ENCODE data around the gene TACC2. TPM values are rescaled to one million over a fixed set of nuclear protein-coding genes. Genes with fewer than 3 reads are reported as not detected.
"Not testable (repeated sequence)": the region's sequence is repeated elsewhere in the genome, so short reads cannot be mapped to it uniquely, and the experiment has no call there.

Gene TACC2
- total RNA-seq, 1 experiment from 2014 or later, result 15.8 TPM

GRCh38 chr10:122093076-122093475, 104.1 kb downstream of the TACC2 start:
- no peaks in the 10 kb centered on the region for H3K9me2 ChIP-seq (ENCODE audit: insufficient read depth)
- no peaks in the 10 kb centered on the region for H3K79me2 ChIP-seq (ENCODE audit: low read depth)
- ChIA-PET POLR2A (ENCODE audit: unreplicated experiment) (no interaction called here), CTCF (interaction anchor here (0.7 kb wide), 1 partner anchor 19 kb away, joined by 4 read pairs; no protein-coding TSS in a partner anchor)
- H3F3A ChIP-seq (ENCODE audit: insufficient read depth, low read depth), result peaks cover 5% of the 10 kb centered on the region; the same call in 1 of the 2 replicates
- TF ChIP-seq CTCF (conservative IDR thresholded peaks at IDR 0.05) (no peak), EZH2 (IDR thresholded peaks at IDR 0.05; ENCODE audit: low read depth) (no peak)
- H3K4me1 ChIP-seq (replicated peaks; ENCODE audit: insufficient read depth), result peaks cover 20% of the 10 kb centered on the region
- H2AFZ ChIP-seq, result no peak overlapping the region
- no peaks in the 10 kb centered on the region for H3K36me3 ChIP-seq (ENCODE audit: low read depth)
- DNase-seq, result no peak
- no TSS peak for BruUV-seq (replicated peaks)
- no peak overlapping the region for H3K4me3 ChIP-seq
- intact Hi-C loops (cut with micrococcal nuclease; ENCODE audit: unreplicated experiment), result no loop called here
- no peak overlapping the region for H3K4me2 ChIP-seq
- H3K27me3 ChIP-seq (ENCODE audit: insufficient read depth, low read depth), result no peaks in the 10 kb centered on the region
- H3K9me3 ChIP-seq (ENCODE audit: insufficient read depth, low read depth), result no peaks in the 10 kb centered on the region
- no peak overlapping the region for H3K27ac ChIP-seq
- no peaks in the 10 kb centered on the region for H4K20me1 ChIP-seq (ENCODE audit: insufficient read depth)

- H3K79me2 ChIP-seq (ENCODE audit: low read depth); H3K36me3 ChIP-seq (ENCODE audit: low read depth); H3K4me1 ChIP-seq (replicated peaks; ENCODE audit: insufficient read depth); intact Hi-C loops (cut with micrococcal nuclease; ENCODE audit: unreplicated experiment); H3K9me3 ChIP-seq (ENCODE audit: insufficient read depth, low read depth); H3K27me3 ChIP-seq (ENCODE audit: insufficient read depth, low read depth); H4K20me1 ChIP-seq (ENCODE audit: insufficient read depth); DNase-seq; H3K9me2 ChIP-seq (ENCODE audit: insufficient read depth); H3K4me3 ChIP-seq; H3K4me2 ChIP-seq; H3K27ac ChIP-seq; H3F3A ChIP-seq (ENCODE audit: insufficient read depth, low read depth); H2AFZ ChIP-seq; BruUV-seq (replicated peaks): not testable (repeated sequence)
- POLR2A ChIA-PET (ENCODE audit: unreplicated experiment), result interaction anchor here (0.6 to 0.7 kb wide), 2 partner anchors 87 to 160 kb away, joined by 7 to 8 read pairs; no protein-coding TSS in a partner anchor
- CTCF ChIA-PET, result interaction anchor here (0.7 kb wide), 1 partner anchor 44 kb away, joined by 8 read pairs; no protein-coding TSS in a partner anchor
Observed at GRCh38 chr10:122096181-122096580, 107.2 kb downstream of the TACC2 start.

- no peaks in the 10 kb centered on the region for H3K9me3 ChIP-seq (ENCODE audit: insufficient read depth, low read depth)
- no peaks in the 10 kb centered on the region for H3F3A ChIP-seq (ENCODE audit: insufficient read depth, low read depth)
- no peak overlapping the region for H2AFZ ChIP-seq
- no peaks in the 10 kb centered on the region for H4K20me1 ChIP-seq (ENCODE audit: insufficient read depth)
- DNase-seq, result no peak
- H3K4me1 ChIP-seq (replicated peaks; ENCODE audit: insufficient read depth), result no peaks in the 10 kb centered on the region; the same call in 1 of the 2 replicates
- CTCF ChIA-PET, result interaction anchor here (0.7 kb wide), 1 partner anchor 45 kb away, joined by 8 read pairs; no protein-coding TSS in a partner anchor
- H3K79me2 ChIP-seq (ENCODE audit: low read depth), result no peaks in the 10 kb centered on the region
- POLR2A ChIA-PET (ENCODE audit: unreplicated experiment), result interaction anchor here (0.6 to 0.7 kb wide), 2 partner anchors 86 to 161 kb away, joined by 7 to 8 read pairs; no protein-coding TSS in a partner anchor
- H3K36me3 ChIP-seq (ENCODE audit: low read depth), result no peaks in the 10 kb centered on the region
- no peak overlapping the region for H3K27ac ChIP-seq
- BruUV-seq (replicated peaks), result no TSS peak
- no peaks in the 10 kb centered on the region for H3K27me3 ChIP-seq (ENCODE audit: insufficient read depth, low read depth)
- no peak overlapping the region for H3K4me2 ChIP-seq
- no peaks in the 10 kb centered on the region for H3K9me2 ChIP-seq (ENCODE audit: insufficient read depth)
- no peak for TF ChIP-seq EZH2 (IDR thresholded peaks at IDR 0.05; ENCODE audit: low read depth)
- TF ChIP-seq CTCF (conservative IDR thresholded peaks at IDR 0.05), result no peak
- no peak overlapping the region for H3K4me3 ChIP-seq
- intact Hi-C loops (cut with micrococcal nuclease; ENCODE audit: unreplicated experiment), result no loop called here
Observed at GRCh38 chr10:122096705-122097104, 107.7 kb downstream of the TACC2 start.

- no peak overlapping the region for H3K4me2 ChIP-seq
- H3K27me3 ChIP-seq (ENCODE audit: insufficient read depth, low read depth), result no peaks in the 10 kb centered on the region
- ChIA-PET POLR2A (ENCODE audit: unreplicated experiment) (no interaction called here), CTCF (no interaction called here)
- no peaks in the 10 kb centered on the region for H3K9me2 ChIP-seq (ENCODE audit: insufficient read depth)
- H3K4me1 ChIP-seq (replicated peaks; ENCODE audit: insufficient read depth), result no peaks in the 10 kb centered on the region; the same call in 1 of the 2 replicates
- H3K9me3 ChIP-seq (ENCODE audit: insufficient read depth, low read depth), result no peaks in the 10 kb centered on the region
- H3K36me3 ChIP-seq (ENCODE audit: low read depth), result no peaks in the 10 kb centered on the region
- no peak overlapping the region for H2AFZ ChIP-seq
- no TSS peak for BruUV-seq (replicated peaks)
- H3K4me3 ChIP-seq, result no peak overlapping the region
- no peaks in the 10 kb centered on the region for H3K79me2 ChIP-seq (ENCODE audit: low read depth)
- no peak for TF ChIP-seq EZH2 (IDR thresholded peaks at IDR 0.05; ENCODE audit: low read depth)
- TF ChIP-seq CTCF (conservative IDR thresholded peaks at IDR 0.05), result no peak
- H4K20me1 ChIP-seq (ENCODE audit: insufficient read depth), result no peaks in the 10 kb centered on the region
- H3K27ac ChIP-seq, result no peak overlapping the region
- no peak for DNase-seq
- H3F3A ChIP-seq (ENCODE audit: insufficient read depth, low read depth), result peaks cover 4% of the 10 kb centered on the region; the same call in 1 of the 2 replicates
- intact Hi-C loops (cut with micrococcal nuclease; ENCODE audit: unreplicated experiment), result no loop called here
Observed at GRCh38 chr10:122097935-122098334, 109.0 kb downstream of the TACC2 start.
